SJCRH30 (cell line): ENCODE data around the gene CCDC12. TPM values are rescaled to one million over a fixed set of nuclear protein-coding genes. Genes with fewer than 3 reads are reported as not detected.

Experiments
- DNase-seq, 2 experiments: peaks; one replicate each; pipeline ENCODE4 v3.0.0-alpha.2; 2015 to 2020
- H3K27ac ChIP-seq: fragments of 250-450 bp; sonication (Bioruptor Pico); 2 replicates; pipeline ENCODE4 v1.5.1; 2020; ENCODE audit warnings: mild to moderate bottlenecking, moderate library complexity
- H3K27me3 ChIP-seq: fragments of 250-450 bp; sonication (Bioruptor Pico); 2 replicates; pipeline ENCODE4 v1.5.1; 2020; ENCODE audit warnings: mild to moderate bottlenecking, moderate library complexity
- H3K36me3 ChIP-seq: fragments of 250-450 bp; sonication (Bioruptor Pico); 2 replicates; pipeline ENCODE4 v1.5.1; 2020; ENCODE audit warnings: mild to moderate bottlenecking, moderate library complexity
- H3K4me1 ChIP-seq: fragments of 250-450 bp; sonication (Bioruptor Pico); 2 replicates; pipeline ENCODE4 v1.5.1; 2020; ENCODE audit warnings: mild to moderate bottlenecking, moderate library complexity
- H3K4me3 ChIP-seq: fragments of 250-450 bp; sonication (Bioruptor Pico); 2 replicates; pipeline ENCODE4 v1.5.1; 2020; ENCODE audit warnings: mild to moderate bottlenecking, moderate library complexity
- H3K9me3 ChIP-seq: fragments of 250-450 bp; sonication (Bioruptor Pico); replicated peaks from 2 replicates; pipeline ENCODE4 v1.5.1; 2020; ENCODE audit warnings: mild to moderate bottlenecking, moderate library complexity
- total RNA-seq: library from RNA; depleted of rRNA; stranded (reverse); fragments of >200 nt; shearing (Covaris generic); gene quantifications from 2 replicates; pipeline ENCODE4 v1.2.3, GENCODE V29; 2014

CCDC12 gene
- total RNA-seq, 1 experiment from 2014 or later: 37.8 TPM

DNA sequence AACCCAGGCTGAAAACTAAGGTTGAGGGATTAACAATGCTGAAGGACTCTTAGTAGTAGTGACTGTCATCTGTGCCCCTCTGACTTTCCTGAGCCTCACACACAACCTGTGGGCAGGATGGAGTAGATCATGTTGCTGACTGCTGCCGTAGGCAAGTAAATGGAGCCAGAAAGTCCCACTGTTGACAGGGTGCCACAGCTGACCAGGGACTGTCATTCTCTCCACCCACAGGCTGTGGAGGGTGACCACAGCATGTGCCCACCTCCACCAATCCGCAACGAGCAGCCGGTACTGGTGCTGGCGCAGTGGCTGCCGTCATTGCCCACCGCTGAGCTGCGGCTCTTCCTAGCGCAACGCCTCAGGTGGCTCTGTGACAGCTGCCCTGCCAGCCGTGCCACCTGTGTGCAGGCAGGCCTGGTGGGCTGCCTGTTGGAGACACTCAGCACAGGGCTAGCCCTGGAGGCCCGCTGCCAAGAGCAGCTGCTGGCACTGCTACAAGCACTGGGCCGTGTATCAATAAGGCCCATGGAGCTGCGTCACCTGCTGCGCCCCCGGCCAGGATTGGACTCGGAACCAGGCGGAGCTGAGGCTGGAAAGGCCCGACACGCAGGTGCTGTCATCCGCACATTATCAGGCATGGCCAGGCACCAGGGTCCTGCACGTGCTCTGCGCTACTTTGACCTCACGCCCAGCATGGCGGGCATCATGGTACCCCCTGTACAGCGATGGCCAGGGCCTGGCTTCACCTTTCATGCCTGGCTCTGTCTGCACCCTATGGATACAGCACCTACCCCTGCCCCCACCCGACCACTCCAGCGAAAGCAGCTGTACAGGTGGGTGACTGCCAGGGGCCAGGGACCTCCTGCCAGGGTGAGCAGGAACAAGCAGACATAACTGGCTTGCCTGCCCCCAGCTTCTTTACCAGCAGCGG, 18.5 kb upstream of the CCDC12 start:
- H3K4me1 ChIP-seq: peaks cover 12% of the 10 kb centered on the region
- DNase-seq: peak; percentile 64 to 73
- H3K27ac ChIP-seq: no peak overlapping the region
- no peaks in the 10 kb centered on the region for H3K36me3 ChIP-seq
- no peaks in the 10 kb centered on the region for H3K27me3 ChIP-seq
- H3K9me3 ChIP-seq: no peaks in the 10 kb centered on the region
- H3K4me3 ChIP-seq: no peak overlapping the region

DNA sequence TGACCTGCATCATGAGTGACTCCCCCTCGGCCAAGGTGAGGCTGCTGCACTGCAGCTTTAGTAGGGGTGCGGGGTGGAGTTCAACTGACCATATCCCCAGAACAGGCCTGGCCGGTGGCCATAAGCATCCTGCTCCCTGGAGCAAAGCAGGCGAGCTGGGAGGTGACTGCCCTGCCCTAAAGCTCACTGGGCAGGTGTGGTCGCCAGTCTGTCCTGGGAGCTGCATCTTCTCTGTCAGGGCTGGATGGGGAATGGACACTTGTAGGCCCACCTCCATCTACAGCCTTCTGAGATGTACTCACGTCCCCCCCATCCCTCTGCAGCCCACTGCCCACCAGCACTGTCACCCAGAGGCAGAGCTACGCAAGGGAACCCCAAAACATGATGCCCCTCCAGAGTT, 17.4 kb upstream of the CCDC12 start:
- H3K9me3 ChIP-seq: no peaks in the 10 kb centered on the region

DNA sequence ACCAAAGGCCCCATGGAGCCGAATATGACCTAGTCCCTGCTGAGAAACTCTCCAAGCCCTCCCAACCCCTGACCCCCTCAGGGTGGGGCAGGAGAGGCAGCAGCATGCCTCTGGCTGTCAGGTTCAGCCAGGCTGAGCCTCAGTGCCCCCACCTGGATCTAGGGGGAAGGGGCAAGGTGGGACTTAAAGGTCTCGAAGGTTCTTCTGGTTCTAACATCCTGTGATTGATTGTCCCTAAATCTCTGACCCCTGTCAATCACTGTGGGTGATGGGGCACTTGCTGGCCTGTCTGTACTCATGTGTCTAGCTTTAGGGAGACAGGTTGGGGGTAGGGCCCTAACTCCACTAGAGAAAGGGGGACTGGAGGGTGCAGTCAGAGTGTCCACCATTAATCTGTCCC, 16.7 kb upstream of the CCDC12 start:
- no peaks in the 10 kb centered on the region for H3K27me3 ChIP-seq
- H3K27ac ChIP-seq: no peak overlapping the region
- no peak for DNase-seq

More for the DNA sequence above, 17.4 kb upstream of the CCDC12 start:
- no peaks in the 10 kb centered on the region for H3K36me3 ChIP-seq
- H3K4me3 ChIP-seq: no peak overlapping the region
- H3K27ac ChIP-seq: no peak overlapping the region
- H3K4me1 ChIP-seq: peaks cover 12% of the 10 kb centered on the region
- H3K27me3 ChIP-seq: no peaks in the 10 kb centered on the region
- no peak for DNase-seq

DNA sequence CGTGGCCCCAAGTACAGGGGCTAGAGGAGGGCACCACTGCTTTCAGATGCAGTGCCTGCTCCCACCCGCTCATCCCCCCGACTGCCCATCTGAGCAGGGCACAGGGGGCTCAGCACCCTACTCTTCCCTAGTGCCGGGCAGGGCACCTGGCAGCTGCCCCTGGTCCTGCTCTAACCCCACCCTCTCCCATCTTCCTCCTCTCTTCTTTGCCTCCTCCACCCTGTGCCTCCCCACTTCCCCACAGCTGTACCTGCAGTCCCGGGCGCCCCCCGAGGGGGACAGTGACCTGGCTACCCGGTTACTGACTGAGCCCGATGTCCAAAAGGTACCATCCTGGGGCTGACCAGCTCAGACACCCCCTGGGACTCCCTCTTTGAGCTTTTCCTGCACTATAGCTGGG, 15.7 kb upstream of the CCDC12 start:
- DNase-seq: no peak
- Histone ChIP-seq H3K27ac (no peak overlapping the region), H3K4me1 (peaks cover 12% of the 10 kb centered on the region), H3K4me3 (no peak overlapping the region), H3K9me3 (no peaks in the 10 kb centered on the region), H3K27me3 (no peaks in the 10 kb centered on the region), H3K36me3 (no peaks in the 10 kb centered on the region)

More for the DNA sequence above, 16.7 kb upstream of the CCDC12 start:
- Histone ChIP-seq H3K9me3 (no peaks in the 10 kb centered on the region), H3K36me3 (no peaks in the 10 kb centered on the region), H3K4me3 (no peak overlapping the region), H3K4me1 (peaks cover 12% of the 10 kb centered on the region)

DNA sequence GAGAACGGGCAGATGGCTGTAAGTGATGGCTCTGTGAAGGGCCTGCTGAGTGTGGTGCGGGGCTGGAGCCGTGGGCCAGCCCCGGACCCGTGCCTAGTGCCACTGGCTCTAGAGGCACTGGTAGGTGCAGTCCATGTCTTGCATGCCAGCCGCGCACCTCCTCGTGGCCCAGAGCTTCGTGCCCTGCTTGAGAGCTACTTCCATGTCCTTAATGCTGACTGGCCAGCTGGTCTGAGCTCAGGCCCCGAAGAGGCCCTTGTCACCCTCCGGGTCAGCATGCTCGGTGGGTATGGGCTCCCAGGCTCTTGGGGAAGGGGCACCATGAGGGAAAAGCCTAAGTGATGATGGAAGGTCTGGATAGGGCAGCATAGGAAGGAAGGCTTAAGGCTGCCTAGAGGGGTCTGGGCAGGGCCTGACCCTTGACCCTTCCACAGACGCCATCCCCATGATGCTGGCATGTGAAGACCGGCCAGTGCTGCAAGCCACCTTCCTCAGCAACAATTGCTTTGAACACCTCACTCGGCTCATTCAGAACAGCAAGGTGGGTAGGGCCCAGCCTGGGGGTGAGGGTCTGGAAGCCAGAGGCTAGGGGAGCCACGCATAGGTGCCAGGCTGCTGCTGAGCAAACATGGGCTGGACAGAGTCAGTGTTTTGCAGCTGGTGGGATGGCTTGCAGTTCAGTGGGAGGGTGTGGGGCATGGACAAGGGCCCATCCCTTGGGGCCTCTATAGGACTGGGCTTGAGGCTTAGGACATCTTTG, 15.0 kb upstream of the CCDC12 start:
- Histone ChIP-seq H3K4me1 (peaks cover 8% of the 10 kb centered on the region), H3K4me3 (no peak overlapping the region), H3K36me3 (no peaks in the 10 kb centered on the region), H3K27me3 (no peaks in the 10 kb centered on the region), H3K27ac (no peak overlapping the region), H3K9me3 (no peaks in the 10 kb centered on the region)
- no peak for DNase-seq

DNA sequence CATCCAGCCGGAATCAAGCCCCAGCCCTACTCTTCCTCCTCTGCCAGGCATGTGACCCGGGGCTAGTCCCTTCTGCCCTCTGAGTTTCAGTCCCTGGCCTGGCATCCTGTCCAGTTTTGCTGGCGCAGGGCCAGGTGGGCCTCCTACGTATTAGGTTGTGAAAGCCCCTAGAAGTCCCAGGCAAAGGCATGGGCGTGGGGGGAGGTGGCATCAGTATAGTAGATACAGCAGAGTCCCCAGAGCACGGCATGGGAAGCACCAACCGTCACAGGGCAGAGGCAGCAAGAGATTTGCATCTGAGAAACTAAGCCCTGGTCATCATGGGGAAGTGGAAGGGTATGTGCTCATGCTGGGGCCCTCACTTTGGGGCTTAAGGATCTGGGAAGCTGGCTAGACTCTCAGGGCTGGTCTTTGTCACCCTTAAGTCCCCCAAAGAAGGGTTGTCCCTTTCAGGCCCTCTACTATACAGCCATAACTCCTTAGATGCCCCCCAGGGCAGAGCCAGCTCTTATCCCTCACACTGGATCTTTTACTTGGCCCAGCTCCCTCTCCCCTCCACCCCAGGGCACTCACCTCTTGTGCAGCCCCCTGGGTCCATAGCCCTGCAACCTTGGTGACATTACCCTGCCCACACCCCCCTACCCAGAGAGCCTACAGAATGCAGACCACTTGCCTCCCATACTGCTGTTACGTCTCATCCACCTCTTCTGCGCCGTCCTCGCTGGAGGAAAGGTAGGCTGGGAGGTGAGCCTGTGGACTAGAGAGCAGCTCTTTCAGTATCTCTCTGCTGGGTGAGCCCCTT, 14.2 kb upstream of the CCDC12 start:
- Histone ChIP-seq H3K27ac (no peak overlapping the region), H3K4me1 (peaks cover 8% of the 10 kb centered on the region)
- DNase-seq: no peak

DNA sequence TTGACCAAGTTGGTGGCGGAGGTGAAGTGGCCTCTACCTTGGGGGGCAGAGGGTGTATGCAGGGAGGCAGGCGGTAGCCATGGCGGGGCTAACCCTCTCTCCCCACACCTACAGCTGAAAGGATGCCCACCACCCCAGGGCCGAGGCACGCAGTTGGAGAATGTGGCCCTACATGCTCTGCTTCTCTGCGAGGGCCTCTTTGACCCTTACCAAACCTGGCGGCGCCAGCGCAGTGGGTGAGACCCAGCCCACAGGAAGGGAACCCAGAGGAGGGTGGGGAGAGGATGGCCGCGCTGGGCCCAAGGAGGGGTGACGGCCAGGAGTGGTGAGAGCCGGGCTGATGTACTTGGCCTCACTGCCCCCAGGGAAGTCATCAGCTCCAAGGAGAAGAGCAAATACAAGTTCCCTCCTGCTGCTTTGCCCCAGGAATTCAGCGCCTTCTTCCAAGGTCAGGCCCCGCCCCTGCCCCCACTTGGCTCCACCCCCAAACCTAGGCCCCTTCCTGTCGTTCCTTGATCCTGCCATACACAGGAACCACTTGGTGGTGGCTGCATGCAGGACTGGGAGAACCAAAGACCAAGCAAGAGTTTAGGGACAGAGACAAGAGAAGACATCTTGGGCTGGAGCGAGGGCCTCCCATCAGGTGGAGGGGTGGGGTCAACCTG, 12.7 kb upstream of the CCDC12 start:
- Histone ChIP-seq H3K9me3 (no peaks in the 10 kb centered on the region), H3K36me3 (no peaks in the 10 kb centered on the region), H3K27ac (no peak overlapping the region), H3K27me3 (no peaks in the 10 kb centered on the region), H3K4me1 (no peaks in the 10 kb centered on the region; the same call in 1 of the 2 replicates), H3K4me3 (no peak overlapping the region)
- DNase-seq: no peak

More for the DNA sequence above, 14.2 kb upstream of the CCDC12 start:
- Histone ChIP-seq H3K27me3 (no peaks in the 10 kb centered on the region), H3K4me3 (no peak overlapping the region), H3K9me3 (no peaks in the 10 kb centered on the region), H3K36me3 (no peaks in the 10 kb centered on the region)

DNA sequence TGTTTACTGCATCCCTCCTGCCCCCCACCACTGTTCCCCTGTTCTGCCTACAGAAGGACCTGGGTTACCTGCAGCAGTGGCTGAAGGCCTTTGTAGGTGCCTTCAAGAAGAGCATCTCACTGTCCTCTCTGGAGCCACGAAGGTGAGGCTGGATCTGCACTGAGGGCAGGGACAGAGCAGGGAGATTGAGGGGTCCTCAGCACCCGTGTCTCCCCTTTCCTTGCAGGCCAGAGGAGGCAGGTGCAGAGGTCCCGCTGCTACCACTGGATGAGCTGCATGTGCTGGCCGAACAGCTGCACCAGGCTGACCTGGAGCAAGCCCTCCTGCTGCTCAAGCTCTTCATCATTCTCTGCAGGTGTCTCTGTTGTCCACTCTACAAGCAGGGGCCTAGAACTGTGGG, 12.1 kb upstream of the CCDC12 start:
- no peak overlapping the region for H3K4me3 ChIP-seq
- no peaks in the 10 kb centered on the region for H3K4me1 ChIP-seq
- H3K36me3 ChIP-seq: no peaks in the 10 kb centered on the region
- no peaks in the 10 kb centered on the region for H3K9me3 ChIP-seq
- no peak overlapping the region for H3K27ac ChIP-seq
- DNase-seq: no peak
- no peaks in the 10 kb centered on the region for H3K27me3 ChIP-seq

DNA sequence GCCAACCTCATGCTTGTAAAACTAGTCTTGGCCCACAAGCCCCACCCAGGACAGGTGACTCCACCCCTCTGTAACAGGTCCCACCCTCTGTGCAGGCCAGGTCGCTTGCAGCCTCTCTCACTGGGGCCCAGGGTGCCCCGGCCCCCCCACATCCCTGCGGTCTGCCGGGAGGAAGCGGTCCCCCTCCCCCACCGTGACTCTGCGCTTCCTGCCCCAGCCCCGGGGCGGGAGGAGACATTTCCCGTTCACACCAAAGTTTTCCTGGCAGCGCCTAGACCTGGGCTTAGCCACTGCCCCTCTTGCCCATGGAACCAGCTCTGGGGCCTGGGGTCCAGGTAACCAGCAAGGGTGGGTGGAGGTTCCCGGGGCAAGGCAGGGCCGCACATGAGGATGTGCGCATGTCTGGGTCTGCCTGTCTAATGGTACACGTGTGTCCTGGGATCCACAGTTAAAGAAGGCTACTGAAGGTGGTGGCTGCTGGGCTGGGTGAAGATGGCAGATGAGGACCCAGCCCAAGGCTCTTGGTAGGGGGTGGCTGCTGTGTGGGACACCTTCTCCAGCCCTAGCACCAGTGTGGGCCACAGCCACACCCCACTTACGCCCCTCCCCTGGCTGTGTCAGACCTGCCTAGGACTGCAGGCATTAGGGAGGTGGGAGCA, 11.3 kb upstream of the CCDC12 start:
- Histone ChIP-seq H3K27me3 (no peaks in the 10 kb centered on the region), H3K9me3 (no peaks in the 10 kb centered on the region), H3K4me1 (no peaks in the 10 kb centered on the region), H3K36me3 (no peaks in the 10 kb centered on the region), H3K4me3 (no peak overlapping the region), H3K27ac (no peak overlapping the region)
- DNase-seq: no peak

DNA sequence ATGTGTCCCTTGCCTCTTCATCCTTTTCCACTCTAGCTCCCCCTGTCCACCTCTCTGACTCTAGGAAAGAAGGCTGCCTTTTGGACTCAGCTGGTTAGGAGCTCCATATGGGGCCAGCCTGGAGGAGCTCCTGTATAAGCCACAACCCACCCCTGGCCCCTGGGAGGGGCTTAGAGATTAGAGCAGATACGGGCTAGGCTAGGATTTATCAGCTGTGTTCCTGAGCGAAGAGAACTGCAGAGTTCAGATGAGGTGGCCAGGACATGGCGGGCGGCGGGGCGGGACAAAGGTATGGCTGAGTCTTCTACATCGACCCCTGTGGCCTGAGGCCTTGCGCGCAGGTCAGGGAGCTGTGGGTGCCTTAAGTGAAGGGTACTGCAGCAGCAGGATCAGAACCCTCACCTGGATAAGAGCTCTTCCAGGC, 10.8 kb upstream of the CCDC12 start:
- no peak for DNase-seq
- Histone ChIP-seq H3K36me3 (no peaks in the 10 kb centered on the region), H3K9me3 (no peaks in the 10 kb centered on the region), H3K4me3 (no peak overlapping the region), H3K27me3 (no peaks in the 10 kb centered on the region), H3K27ac (no peak overlapping the region), H3K4me1 (no peaks in the 10 kb centered on the region)

DNA sequence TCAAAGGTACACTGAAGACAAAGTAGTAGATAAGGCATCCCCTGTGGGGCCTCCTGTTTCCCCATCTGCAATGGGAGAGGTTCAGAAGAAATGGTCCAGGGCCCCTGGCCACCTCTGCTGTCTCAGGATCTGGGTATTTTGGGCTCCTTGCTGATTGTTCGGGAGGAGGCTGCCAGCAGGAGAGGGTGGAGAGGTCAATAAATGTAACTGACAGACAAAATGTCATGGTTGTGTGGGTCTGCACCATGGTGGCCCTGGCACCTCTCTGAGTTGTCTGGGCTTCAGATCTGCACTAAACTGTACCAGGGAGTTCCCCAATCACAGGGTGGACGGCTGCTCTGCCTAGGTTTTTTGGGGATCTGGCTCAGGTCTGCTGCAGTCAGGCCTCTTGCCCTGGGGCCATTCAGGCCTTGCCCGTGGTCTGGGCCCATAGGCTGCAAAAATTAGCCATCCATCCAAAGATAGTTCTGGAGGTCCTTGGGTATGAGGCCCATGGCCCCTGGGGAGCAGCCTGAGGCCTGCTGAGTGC, 10.3 kb upstream of the CCDC12 start:
- H3K9me3 ChIP-seq: no peaks in the 10 kb centered on the region
- H3K36me3 ChIP-seq: no peaks in the 10 kb centered on the region
- H3K4me3 ChIP-seq: no peak overlapping the region
- DNase-seq: no peak
- no peak overlapping the region for H3K27ac ChIP-seq
- H3K27me3 ChIP-seq: no peaks in the 10 kb centered on the region
- no peaks in the 10 kb centered on the region for H3K4me1 ChIP-seq

DNA sequence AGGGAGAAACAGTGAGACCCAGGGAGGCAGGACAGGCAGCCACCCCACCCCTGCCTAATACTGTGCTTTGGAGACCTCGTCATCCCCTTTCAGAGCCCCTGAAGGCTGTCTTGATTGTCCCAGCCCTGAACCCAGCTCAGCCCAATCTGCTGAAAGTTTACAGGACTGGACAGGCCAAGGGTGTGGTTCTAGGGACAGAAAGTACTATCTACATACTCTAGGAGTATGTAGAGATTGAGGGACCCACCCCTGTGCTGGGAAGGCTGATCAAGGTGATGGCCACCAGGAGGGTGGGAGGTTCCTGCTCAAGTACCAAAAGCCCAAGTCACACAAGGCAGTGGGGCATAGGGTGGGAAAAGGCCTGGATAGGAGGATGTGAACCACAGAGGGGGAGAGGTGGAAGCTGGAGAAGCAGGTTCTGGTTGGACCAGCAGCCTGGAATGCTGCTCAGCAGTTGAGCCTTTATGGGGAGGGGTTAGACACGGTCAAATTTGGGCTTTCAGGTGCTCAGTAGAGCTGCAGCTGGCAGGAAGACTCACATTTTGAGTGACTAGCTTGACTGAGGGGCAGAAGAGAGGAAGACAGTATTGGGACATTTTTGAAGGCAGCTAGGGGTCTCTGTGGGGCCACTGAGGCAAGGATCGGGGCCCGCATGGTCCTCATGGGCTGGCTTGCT, 9.6 kb upstream of the CCDC12 start:
- Histone ChIP-seq H3K4me3 (no peak overlapping the region), H3K4me1 (no peaks in the 10 kb centered on the region), H3K27me3 (no peaks in the 10 kb centered on the region), H3K36me3 (no peaks in the 10 kb centered on the region), H3K27ac (no peak overlapping the region), H3K9me3 (no peaks in the 10 kb centered on the region)
- no peak for DNase-seq

DNA sequence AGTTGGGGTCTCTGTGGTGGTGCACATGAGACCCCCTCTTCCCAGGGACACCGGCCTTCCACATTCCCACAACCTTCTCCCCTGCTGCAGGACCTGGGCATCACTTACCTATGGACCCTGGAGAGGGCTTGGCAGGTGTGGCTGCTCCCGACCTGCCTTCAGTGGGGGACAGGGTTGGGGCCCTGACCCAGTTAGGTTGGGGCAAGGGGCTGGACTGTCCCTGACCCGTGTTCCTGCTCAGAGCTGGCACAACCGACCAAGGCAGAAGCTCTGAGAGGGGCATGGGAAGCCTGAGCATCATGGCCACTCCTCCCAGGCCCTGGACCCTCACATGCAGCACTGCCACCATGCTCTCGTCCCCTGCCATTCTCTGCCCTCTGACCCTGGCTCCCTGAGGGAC, 9.0 kb upstream of the CCDC12 start:
- H3K36me3 ChIP-seq: no peaks in the 10 kb centered on the region
- no peak for DNase-seq
- no peak overlapping the region for H3K4me3 ChIP-seq
- no peaks in the 10 kb centered on the region for H3K4me1 ChIP-seq
- H3K27me3 ChIP-seq: no peaks in the 10 kb centered on the region
- no peak overlapping the region for H3K27ac ChIP-seq
- no peaks in the 10 kb centered on the region for H3K9me3 ChIP-seq
